Measurements from ENCODE around the gene CALB2.

CALB2 gene

GRCh38 chr16:71429581-71429980 lies 71.1 kb downstream of the CALB2 start:
- no peak for DNase-seq

- no peak for DNase-seq
Measured at GRCh38 chr16:71430744-71431143, 72.2 kb downstream of the CALB2 start.

- no peak for DNase-seq
Measured at GRCh38 chr16:71431176-71431575, 72.7 kb downstream of the CALB2 start.

GRCh38 chr16:71431991-71432390 lies 73.5 kb downstream of the CALB2 start:
- no peak for DNase-seq

- no peak for DNase-seq
Measured at GRCh38 chr16:71432906-71433305, 74.4 kb downstream of the CALB2 start.

GRCh38 chr16:71436473-71436872 lies 78.0 kb downstream of the CALB2 start:
- DNase-seq, result no peak

- DNase-seq, result no peak
Measured at GRCh38 chr16:71439523-71439922, 81.0 kb downstream of the CALB2 start.
